RCC 7860 (cell line): ENCODE data around the gene MTG2.

Source experiments
- DNase-seq: peaks from one replicate; pipeline ENCODE4 v3.0.0-alpha.2; 2015; ENCODE audit warnings: low spot score
- FAIRE-seq: peaks from 2 replicates; lab custom pipeline; 2012; peaks lifted over from hg19 to GRCh38; lab: Jason Lieb, UNC

Gene MTG2

DNA sequence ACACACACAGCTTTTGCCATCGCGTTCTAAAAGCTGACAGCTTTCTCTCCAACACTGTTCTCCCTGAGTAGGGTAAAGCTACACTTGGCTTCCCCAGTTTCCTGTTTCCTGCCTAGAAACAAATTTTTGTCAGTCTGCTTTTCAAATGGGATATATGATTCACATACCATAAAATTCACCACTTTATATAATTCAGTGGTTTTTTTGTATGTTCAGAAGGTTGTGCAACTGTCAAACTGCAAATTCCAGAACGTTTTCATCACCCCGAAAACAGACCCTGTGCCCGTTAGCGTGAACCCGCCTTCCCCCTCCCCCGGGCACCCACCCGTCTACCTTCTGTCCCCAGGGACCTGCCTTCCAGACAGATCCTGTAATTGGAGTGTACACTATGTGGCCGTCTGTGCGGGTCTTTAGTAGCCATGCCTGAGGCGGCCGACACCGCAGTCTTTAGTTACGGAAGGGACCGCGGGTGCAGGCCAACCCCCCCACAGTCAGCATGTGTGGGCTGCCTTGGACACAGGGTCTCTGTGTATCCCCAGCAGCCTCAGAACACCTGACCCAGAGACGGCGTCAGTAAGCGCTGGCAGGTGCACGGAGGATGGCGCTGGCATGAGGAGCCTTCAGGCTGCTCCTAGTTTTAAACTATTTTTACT lies 20.7 kb downstream of the MTG2 start:
- FAIRE-seq = no peak
- no peak for DNase-seq

DNA sequence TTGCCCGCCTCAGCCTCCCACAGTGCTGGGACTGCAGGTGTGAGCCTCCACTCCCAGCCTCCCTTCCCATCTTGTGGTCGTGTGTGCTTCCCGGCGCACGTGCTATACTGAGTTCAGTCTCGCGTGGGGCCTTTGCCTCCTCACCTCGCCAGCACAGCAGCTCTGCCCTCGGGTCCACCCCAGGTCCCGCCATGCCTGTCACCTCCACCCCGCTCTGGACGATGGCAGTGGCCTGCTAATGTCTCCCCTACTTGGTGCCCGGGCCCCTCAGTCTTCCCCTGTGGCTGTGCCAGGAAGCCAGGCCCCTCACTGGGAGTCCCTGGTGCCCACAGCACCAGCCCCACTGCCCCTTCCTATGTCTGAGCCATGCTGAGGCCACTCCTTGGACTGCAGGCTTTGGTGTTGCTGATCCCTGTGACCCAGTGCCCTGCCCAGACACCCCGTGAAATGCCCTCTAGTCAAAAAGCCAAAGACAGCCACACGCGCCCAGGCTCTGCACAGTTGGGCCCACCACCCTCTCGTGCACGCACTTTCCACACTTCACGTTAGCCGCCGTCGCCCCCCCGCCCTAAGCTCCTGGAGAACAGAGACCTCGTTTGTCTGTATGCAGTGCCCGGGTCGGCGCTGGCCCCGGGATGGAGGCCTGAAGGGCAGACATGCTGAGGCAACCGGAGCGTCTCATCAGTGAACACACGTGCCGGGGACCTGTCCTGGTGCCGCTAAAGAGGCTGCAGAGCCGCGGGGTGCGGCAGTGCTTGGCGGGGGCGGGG lies 23.0 kb downstream of the MTG2 start:
- no peak for DNase-seq
- FAIRE-seq = no peak

DNA sequence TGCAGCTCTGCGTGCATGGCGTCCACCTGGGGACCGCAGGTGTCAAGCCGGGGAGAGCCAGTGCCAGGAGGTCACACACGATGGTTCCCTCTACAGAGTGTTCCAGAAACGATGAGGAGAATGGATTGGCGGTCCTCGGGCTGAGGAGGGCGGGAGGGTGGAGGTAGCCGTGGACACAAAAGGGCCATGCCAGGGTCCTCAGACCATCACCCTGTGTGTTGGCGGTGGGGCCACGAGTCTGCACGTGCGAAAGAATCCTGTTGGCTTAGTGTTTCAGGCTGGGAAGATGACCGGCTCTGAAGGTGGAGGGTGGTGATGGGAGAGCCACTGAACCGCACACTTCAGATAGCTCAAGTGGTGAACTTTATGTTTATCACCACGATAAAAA lies 23.6 kb downstream of the MTG2 start:
- FAIRE-seq = no peak
- no peak for DNase-seq

DNA sequence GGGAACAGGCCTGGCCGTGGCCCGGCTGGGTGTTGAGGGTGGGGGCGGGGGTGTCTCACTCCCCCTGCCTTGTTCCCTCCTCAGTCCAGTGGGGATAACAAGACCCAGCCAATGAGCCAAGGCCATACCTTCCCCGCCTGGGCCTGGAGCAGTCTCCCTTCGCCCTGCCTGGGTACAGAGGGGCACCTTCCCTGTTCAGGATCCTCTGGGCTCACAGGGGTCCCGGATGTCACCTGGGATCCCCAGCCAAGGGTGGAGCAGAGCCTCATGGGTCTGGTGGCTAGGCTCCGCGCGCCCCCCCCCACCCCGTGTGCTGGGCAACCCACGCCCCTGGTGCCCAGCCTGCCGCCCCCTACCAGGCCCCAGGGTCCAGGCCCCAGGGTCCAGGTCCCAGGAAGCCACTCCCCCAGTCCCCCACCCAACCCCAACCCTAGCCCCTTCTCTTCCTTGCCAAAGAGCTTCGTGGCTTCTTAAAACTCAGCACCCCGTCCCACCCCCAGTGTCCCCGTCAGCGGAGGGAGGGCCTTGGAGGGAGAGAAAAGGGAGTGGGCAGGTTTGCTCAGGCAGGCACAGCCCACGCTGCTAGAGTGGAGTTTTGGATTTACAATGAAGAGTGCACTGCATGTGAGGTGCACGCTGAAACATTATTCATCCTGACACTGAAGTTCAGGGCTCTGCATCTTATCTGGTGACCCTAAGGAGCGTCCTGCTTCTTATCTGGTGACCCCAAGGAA lies 25.4 kb downstream of the MTG2 start:
- DNase-seq = no peak
- FAIRE-seq = no peak

DNA sequence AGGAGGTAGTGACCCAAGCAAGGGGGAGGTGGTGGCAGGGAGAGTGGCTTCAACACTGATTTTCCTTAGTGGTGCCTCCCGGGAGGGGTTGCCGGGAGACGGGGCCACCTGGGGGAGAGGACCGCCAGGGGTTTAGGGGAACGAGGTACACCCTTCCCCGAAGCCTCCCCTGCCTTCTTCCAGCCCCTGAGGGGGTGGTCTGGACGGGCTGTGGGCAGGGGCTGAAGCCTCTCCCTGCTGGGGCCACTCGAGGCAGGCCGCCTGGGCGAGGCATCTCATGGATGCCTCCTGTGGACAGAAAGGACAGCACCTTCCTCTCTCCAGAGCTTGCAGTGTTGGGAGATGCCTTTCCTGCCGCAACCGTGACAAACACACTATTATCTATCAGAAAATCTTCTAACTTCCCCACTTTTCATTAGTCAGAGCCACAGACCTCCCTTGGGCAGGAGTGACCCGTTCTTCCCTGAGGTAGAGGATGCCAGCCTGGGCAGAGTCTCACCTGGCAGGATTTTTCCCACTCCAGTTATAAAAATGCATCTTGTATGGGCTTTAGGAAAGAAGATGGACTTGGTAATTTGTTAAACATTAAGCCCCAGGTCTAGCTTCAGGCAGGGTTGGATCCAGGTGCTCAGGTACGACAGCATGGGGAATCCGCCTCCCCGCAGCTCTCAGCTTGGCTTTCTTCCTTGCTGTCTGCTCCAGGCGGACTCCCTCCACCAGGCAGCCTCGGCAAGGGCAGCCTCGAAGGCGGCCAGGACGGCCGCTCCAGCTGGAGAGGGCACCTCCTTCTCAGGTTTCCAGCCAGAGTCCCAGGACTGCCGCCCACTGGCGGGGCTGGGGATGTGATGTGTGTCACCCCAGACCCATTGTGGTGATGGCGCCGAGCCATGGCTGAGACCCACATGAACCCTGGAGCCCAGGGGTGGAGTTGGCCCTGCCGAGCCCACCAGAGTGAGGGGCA lies 26.2 kb downstream of the MTG2 start:
- FAIRE-seq = no peak
- DNase-seq = no peak

DNA sequence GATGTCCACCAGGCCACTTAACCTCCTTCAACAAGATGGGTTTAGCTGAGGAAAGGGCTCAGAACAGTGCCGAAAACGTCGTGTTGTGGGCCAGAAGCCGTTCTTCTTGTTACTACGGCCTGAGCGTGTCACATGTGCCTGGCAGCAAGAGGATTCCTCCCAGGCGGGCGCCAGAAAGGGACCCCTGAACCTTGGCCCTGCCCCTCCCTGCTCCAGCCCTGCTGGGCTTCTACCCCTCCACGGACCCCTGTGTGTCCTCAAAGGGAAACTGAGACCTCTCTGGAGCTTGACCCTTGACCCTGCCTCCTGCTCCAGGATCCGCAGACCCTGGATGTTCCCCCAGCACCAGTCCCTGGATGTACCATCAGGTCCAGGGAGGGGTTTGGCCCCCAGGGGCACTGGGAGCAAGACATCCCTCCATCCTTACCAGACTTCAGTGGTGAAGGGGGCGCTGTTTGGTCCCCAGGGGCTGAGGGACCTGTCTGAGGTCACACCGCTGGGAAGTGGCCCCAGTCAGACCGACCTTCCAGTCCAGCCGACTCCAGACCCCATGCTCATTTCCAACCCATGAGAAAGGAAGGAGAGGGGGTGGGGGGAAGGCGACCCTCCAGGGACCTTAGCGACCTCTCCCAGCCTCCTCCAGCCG lies 27.1 kb downstream of the MTG2 start:
- DNase-seq = no peak
- FAIRE-seq = no peak

DNA sequence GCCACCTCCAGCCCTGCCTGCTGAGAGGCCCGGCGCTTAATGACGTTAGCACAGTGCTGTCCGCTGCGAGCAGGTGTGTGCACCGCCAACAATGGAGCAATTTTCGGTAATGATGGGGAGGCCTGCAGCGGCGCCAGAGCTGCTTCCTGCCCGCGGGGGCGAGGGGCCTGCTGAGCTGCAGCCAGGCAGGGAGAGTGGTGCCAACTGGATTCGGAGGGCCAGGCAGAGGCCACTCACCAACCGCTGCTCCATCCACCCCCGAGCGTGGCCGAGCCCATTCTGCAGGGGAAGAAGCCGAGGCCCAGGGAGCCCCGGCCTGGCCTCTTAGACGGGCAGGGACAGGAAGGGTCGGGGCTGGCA lies 27.6 kb downstream of the MTG2 start:
- DNase-seq (no peak), FAIRE-seq (no peak)

DNA sequence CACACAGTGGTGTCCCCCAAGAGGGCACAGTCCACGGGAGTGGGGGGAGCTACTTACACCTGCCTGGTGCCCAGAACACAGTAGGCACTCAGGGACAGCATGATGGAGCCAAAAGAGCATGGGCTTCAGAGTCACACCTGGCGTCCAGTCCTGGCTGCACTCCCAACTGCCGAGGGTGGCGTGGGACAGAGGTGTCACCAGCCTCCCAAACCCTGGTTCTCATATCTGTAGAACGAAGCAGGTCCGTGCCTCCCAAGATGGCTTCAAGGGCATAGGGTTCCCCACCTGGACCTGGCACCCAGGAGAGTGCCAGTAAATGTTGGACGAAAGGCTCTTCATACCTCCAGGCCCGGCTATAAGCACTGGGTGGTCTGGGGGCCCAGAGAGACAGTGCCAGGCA lies 28.4 kb downstream of the MTG2 start:
- FAIRE-seq = no peak
- DNase-seq = no peak

DNA sequence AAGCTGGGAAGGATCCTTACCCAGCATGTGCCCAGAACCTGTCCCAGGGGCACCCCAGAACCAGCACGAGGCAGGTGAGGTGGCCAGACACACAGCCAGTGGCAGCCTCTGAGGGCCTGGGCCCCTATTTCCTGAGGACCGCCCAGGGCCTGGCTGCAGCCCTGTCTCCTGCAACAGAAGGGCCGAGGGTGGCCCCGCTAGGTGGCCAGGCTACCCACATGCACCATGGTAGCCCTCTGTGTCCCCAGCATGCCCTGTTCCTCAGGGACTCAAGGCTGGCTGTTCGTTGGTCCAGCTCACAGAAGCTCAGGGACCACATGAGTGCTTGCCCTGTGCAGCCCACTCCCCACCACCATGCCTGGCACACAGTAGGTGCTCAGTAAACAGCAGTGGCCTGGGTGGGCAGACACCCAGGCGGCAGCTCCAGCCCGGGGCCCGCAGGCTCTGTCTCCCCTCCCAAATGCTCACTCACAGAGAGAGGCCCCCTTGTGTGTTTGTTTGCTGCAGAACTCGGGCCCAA lies 29.0 kb downstream of the MTG2 start:
- no peak for DNase-seq
- no peak for FAIRE-seq

DNA sequence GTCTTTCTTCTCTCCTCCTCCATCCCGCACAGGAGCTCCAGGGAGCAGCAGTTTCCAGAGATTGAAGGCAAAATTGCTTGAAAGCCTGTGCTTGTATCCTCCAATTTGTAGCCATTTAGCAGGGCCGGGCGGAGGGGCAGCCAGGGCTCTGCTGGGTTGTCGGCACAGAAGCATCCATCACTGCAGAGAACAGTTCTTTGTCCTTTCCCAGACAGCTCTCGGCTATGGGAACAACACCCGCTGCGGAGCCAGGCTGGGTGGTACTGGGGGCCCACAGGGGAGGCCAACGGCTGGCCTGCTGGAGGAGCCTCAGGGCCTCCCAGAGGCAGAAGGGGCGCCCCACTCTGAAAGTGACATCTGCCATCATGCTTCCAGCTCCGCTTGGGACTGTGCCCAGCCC lies 29.5 kb downstream of the MTG2 start:
- FAIRE-seq (no peak), DNase-seq (no peak)

DNA sequence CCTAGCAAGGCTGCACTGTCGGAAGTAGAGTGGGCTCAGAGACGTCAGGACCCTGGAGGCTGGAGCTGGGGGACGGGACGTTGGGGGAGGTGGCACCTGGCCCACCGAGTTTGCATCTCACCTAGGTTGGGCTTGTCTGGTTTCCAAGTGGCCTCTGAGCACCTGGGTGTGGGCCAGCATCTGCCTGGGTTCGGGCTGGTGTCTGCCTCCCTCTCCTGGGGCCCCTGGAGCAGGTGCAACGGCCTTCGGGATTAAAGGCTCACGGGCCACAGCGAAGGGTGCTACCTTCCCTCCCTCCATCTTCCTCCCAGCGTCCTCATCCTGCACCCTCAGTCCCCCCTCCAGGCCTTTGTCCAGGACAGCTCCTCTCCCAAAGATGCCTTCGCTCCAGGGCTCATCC lies 31.2 kb downstream of the MTG2 start:
- no peak for FAIRE-seq

DNA sequence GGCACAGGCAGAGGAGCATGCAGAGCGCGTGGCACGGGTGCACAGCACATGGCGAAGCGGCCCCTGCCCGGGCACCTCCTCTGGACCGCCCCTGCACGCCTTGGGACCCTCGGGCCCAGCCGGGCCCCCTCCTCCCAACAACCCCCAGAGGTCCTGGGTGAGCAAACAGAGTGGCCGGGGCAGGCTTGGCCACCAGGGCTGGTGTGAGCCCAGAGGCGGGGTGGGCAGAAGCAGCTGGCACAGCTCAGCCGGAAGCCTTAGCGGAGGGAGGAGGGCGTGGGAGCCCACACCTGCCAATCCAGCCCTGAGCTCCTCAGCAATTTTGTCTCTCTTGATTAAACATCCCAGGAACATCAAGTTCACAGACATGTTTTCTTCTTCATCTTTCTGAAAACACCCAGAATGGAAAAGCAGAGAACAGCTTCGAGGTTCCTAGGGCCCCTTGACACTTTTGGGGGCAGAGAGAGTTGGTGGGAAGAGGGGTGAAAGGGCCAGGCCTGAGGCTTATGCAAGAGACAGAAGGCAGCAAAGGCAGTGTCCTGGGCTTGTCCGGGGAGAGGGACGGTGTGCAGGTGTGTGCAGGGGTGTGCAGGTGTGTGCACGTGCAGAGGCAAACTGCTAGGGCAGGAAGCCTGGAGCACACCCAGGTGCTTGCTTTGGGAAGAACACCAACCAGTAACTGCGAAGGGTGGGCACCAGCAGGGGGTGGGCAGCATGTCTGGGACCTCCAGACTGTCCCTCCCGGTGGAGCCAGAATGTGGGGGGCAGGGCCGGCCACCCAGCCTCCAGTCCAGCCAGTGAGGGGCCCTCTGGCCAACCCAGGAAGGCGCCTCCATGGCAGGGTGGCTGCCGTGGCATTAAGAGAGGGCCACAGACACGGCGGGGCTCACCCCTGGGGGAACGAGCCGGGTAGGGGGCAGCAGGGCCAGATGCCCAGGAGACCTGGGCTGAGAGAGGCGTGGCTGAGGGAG lies 32.5 kb downstream of the MTG2 start:
- DNase-seq = no peak
- no peak for FAIRE-seq

More for the DNA sequence above, 31.2 kb downstream of the MTG2 start:
- no peak for DNase-seq

DNA sequence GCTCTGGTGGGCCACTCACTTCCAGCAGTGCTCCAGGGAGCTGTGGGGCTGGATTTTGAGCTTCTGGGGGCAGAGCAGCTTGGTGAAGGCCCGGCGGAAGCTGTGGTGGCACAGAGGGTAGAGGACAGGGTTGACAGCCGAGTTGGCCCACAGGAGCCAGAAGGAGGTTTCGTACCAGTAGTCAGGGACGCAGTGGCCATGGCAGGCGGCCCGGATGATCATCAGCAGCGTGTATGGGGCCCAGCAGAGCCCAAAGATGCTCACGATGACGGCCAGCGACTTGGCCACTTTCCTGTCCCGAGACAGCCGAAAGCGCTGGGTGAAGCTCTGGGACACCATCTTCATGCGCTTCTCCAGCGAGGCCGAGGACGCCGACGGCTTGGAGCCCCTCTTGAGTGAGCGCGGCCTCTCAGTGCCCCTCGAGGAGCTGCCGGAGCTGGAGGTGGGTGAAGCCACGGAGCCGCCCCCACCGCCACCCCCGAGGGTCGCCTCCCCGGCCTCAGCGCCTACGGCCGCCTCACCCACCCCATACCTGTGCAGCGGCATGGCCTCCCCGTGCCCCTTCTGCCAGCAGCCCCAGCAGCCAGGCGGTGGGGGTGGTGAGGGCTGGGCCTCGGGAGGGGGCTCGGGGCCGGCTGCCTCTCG lies 33.3 kb downstream of the MTG2 start:
- FAIRE-seq (no peak), DNase-seq (no peak)

DNA sequence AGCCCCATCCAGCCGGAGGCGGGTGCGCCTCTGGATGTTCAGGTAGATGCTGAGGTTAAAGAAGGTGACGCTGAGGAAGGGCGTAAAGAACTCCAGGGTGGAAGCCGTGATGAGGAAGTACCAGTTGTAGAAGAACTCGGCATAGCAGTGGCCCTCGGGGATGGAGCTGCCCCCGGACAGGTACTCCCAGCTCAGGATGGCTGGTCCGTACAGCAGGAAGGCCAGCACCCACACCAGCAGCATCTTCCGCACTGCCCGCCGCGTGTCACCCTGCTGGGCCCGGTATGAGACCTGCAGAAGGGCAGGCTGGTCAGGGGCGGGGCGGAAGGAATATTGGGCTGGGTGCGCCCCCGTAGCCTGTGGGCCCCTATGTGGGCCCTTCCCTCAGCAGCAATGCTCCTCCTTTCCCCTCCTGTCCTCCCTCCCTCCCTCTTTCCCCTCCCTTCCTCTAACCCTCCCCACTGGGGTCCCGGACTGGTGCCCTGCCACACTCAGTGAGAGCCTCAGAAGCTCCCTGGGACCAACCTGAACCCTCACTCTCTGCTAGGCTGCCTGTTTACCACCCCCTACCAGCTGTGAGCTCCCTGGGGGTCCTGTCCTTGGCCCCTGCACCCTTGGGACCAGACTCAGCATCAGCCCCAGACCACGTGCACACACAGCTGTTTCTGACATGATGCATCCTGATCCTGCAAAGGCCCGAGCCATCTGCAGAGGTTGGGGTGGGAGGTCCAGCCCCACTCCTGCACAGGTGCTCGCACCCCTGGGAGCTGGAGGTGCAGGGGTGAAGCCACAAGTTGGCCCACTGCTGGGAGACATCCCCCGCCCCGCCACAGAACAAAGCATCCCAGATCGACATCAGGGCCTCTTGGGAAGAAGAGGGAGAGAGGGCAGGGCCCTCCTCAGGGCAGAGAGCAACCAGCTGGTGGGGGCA lies 34.1 kb downstream of the MTG2 start:
- no peak for FAIRE-seq
- DNase-seq = no peak

DNA sequence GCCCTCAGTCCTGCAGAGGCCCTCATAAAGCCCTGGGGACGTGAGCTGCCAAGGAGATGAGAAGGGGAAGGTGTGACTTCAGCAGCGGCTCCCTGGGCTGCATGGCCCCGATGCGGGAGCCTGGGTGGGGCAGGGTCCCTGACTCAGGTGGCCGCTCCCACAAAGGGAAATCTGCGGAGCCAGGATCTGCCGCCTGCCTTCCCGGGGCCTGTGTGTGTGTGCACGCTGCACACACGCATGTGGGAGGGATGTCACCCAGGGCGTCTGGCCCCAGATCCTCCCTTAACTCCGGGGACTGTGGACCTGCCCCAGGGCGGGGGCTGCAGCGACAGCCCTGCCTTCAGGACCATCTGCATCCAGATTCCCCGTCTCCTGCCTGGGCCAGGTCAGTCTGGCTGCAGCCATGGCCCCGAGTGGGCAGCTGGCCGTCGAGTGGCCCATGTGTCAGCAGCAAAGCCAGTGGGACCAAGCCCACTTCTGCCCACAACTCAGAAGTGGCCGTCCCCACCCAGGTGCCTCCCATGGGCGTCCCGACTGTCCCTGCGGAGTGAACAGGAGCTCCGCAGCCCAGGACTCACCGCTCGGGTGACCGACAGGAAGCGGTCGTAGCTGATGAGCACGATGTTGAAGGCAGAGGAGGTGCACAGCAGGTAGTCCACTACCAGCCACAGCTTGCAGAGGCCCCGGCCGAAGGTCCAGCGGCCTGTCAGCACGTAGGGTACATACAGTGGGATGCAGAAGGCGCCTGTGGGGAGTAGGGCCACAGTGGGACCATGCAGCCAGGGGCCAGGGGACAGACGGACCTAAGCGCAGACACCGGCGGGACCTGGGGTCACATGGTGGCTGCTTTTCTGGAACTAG lies 35.3 kb downstream of the MTG2 start:
- DNase-seq (no peak), FAIRE-seq (no peak)

DNA sequence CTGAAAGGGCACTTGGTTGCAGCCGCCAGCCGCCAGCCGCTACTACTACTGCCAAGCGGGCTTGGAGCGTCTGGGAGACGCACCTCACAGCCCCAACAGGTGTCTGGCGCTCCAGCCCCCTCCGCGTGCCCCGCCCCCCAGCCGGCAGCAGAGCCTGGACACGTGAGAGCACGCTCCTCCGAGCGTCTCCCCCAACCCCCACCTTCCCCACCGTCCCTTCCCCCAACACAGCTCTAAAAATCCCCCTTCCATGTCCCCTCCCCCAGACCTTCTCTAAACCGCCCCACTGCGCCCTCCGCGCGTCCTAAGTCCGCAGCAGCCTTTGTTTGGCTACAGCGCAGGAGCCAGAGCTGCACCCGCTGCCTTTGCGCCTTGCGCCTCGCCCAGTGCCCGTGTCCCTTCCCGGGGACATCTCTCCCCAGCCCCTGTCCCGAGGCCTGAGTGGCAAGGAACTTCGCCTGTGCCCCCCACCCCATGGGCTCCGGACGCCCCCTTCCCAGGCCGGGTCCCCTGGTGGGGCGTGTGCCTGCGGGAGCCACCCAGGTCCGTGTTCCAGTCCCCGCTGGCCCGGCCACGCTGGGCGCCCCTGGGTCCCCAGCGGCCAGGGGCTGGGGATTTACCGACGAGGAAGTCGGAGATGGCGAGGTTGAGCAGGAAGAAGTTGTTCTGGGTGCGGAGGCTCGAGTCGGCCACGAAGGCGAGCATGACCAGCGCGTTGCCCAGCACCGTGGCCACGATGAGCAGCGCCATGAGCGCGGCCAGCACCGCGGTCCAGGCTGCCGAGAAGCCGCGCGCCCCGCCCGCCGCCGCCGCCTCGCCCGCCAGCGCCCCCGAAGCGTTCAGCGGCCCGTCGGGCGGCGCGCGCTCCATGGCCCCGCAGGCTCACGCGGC lies 36.5 kb downstream of the MTG2 start:
- DNase-seq (no peak), FAIRE-seq (no peak)
